Endometrium (tissue), 2 donors: ENCODE results near the gene CYP19A1.
"Not testable (repeated sequence)": the region's sequence is repeated elsewhere in the genome, so short reads cannot be mapped to it uniquely, and the experiment has no call there.

Experiments
- FAIRE-seq: peaks from 2 replicates; lab custom pipeline; 2012; peaks lifted over from hg19 to GRCh38; lab: Jason Lieb, UNC
- donor health status: control.
- donor health status: control.

CYP19A1 gene

DNA sequence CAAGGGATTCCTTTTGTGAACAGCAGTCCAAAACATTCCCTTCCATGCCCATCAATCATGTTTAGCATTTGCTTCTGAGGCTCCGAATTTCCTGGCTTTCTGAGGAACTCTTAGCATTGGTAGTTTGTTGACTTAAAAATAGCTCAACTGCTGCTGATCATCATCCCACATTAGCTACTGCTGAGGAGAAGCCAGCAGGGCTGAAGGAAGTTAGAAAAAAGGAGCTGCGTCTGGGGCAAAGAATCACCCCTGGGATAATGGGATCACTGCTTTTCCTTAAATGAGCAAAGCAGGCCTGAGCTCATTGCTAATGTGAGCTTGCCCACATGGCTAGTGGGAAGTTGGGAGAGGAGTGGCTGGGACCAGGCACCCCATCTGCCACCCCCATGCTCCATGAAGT lies 39.8 kb downstream of the CYP19A1 start:
- FAIRE-seq, result no peak

DNA sequence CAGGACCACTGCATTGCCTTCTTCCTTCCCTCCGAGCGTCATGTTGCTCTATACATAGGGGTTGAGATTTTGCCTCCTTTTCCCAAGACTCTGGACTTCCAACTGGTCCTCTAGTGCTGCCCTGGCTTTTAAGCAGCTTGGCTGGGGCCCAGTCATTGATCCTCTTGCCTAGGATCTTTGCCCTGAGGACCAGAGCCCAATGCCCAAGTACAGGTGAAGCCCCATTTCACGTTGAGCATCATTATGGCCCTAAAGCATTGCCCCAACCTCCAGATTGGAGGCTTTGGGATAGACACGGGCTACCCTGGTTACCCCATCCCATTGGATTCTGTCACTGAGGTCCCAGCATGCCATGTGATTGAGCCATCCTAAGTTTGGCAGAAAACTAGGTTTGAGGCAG lies 47.7 kb downstream of the CYP19A1 start:
- no peak for FAIRE-seq

DNA sequence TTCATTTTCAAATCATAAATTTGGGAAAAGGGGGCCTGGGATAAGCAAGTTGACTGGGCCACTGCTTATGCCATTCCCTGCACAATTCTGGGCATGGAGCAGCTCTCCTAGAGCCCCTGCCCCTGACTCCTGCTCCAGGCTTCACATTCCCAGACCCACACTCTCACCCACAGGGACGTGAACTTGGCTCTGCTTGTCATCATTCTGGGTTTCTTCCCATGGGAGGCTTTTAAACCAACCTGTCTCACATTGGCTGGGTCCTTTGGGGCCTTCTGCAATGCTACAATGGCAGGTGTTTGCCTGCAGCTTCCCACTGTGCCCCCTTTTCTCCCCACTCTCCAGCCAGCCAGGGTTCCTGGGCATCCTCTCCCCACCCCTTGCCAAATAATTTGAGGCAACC lies 49.1 kb downstream of the CYP19A1 start:
- FAIRE-seq, result no peak

DNA sequence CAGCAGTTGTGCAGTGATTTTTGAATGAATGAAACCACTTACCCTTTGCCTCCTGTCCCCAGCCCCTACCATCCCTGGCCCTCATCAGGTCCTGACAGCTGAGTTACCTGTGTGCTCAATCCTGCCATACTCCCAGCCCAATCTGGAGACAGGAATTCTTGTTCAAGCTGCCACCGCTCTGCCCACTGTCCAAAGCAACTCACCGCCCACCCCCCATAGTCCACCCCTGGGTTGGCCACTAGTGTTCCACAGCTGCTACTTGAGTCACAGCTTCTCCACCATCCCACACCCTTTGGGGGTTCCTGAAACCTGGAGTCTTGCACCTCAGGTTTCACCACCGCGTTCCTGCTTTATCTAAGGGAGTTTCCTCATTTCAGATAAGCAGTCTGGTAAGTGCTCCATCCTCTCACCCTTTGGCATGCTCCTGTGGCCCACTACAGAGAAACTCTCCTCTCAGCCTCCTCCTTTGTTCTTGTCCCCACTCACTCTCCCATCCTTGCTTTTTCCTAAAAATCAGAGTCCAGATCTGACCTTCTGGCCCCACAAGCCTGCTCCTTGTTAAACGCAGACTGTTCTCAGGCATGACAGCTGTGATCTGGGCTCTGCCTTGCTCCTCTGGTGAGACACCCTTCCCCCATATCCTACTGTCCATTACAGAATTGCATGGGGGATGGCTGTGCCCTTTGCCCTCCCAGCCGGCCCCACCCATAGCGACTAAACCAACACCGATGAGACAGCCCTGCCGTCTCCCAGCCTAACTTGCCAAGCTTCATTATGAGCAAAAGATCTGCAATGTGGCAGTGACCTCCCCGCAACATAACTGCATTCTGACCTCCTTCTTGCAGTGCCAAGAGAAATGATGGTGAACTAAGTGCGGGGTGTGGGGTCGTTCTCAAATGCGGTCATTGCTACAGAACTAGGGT lies 50.0 kb downstream of the CYP19A1 start:
- no peak for FAIRE-seq

DNA sequence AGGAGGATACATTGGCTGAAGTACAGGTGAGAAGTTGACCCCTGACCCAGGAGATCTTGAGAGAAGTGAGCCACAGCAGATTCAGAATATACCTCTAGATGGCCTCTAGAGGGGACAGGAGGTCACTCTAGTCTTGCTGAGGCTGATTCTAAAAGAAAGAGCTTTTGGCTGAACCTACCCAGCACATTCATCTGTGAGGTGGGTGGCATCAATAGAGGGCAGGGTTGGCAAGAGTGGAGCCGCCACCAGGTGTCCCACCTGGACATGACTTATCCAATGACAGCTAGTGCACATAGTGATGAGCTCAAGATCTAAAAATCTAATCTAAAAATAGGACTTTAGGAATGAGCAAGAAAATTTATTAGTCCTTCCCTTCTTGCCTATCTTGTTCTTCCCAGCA lies 51.6 kb downstream of the CYP19A1 start:
- FAIRE-seq, result no peak

DNA sequence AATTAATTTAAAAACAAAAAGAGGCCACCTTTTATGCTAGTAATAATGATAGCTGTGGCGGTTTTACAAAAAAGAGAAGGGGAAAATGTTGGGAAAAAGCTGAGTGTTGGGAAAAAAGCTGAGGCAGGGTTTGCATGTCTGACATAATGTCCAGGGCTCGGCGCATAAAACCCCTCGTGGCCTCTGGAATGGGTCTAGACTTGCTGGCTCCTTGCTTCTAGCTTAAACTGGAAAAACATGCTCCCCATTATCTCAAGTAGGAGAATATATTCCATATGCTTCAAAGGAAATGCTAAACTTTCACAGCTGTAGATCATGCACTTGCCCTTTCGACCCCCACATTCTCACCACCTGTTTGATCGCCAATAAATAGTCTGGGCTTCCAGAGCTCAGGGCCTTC lies 53.0 kb downstream of the CYP19A1 start:
- no peak for FAIRE-seq

DNA sequence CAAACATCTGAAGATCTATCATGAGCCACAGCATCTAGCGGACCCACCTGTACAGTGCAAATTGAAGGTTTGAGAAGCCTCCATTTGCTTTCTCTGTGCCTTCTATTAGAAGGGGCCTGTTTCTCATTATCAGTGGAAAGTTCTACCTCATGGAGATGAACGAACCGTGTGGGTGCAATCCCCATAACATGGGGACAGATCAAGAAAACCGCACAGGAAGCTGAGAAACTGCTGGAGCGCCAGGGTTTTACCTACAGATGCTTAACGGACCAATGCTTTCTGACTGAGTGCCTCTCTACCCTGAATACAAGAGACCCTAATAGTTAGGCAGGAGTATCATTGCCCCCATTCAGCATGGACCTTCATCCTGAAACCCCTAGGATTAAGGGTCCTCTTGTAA lies 53.5 kb downstream of the CYP19A1 start:
- FAIRE-seq, result no peak

DNA sequence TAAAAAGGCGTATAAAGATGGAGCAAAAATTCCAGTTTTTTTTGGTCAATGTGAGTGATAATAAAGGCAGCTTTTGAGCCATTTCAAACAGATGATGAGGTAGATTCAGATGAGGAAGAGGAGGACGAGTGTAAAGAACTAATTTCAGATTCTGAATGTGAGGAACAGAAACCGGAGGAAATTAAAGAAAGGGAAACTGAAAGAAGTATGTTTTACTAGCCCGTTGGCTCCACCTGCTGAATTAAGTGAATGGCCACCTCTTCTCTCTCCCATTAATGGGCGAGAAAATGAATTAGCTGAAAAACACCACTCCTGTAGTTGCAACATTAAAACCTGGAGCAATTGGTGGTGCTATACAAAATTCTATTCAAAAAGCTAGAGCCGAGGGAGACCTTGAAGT lies 55.4 kb downstream of the CYP19A1 start:
- FAIRE-seq, result no peak

DNA sequence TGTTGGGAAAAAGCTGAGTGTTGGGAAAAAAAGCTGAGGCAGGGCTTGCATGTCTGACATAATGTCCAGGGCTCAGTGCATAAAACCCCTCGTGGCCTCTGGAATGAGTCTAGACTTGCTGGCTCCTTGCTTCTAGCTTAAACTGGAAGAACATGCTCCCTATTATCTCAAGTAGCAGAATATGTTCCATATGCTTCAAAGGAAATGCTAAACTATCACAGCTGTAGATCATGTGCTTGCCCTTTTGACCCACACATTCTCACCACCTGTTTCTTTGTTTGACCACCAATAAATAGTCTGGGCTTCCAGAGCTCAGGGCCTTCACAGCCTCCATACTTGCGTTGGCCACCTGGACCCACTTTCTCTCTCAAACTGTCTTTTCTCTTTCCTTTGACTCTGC lies 56.2 kb downstream of the CYP19A1 start:
- not testable (repeated sequence) for FAIRE-seq

DNA sequence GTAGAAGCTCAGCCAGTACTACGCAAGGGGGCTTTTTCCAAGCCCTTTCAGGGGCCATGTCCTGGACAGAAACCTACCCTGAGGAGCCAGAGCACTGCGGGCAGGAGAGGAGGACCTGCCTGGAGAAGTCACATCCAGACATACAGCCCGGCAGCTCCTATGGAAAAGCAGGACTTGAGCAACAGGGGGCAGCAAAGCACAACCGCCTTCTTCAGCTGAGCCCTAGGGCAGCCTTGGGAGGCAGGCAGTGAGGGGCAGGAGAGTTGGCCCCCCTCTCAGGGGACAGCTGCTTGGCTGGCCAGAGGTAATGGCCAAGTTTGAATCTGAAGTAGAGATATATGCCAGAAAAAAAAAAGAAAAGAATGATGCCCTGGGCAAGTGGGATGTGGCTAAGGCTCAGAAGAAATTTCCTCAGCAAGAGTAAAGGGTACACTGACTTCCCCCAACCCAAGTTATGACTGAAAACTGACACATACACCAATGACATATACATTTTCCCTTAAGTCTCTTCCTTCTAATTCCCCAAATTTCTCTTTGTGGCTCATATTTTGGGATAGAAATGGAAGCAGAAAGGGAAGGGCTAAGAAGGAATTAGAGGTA lies 56.9 kb downstream of the CYP19A1 start:
- FAIRE-seq, result no peak

DNA sequence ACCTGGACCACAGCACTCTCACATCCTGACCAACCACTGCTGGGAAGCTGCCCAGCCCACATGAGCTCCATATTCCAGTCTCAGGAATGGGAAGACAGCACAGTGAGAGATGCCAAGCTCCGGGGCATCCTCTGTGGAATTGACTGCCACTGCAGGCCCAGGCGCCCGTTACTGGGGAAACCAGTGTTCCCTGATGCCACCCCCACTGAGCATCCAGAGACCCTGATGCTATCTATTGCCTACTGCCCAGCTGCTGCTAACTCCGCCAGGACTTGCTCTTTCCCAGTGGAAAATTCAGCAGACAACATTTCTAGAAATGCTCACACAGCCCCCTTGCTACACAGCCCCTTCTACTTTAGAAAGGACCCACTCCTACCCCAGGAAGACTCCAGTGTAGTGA lies 57.6 kb downstream of the CYP19A1 start:
- no peak for FAIRE-seq

DNA sequence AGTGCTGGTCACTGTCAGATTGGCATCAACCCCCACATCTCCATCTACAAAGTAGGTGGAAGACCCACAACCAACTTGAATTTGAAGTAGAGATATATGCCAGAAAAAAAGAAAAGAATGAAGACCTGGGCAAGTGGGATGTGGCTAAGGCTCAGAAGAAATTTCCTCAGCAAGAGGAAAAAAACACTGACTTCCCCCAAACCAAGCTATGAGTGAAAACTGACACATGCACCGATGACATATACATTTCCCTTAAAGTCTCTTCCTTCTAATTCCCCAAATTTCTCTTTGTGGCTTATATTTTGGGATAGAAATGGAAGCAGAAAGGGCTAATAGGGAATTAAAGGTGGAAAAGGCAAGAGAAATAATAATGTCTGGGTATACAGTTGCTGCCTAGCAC lies 59.0 kb downstream of the CYP19A1 start:
- no peak for FAIRE-seq

DNA sequence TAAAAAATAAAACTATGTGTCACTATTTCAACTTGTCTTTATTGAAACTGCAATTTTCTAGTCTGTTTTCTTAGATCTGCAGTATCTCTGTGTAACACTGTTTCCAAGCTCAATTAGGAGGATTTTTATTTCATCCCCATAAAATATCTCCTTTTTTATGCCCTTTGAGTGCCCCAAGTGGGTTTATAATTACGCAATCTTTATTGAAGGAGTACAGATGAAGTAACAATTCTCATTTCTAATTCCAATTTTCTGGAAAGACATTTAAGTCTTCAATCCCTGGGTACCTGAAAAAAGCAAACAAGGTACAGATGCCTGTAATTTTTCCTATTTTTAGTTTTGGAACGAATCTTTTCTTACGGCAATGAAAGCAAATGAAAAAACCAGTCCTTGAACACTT lies 61.3 kb downstream of the CYP19A1 start:
- no peak for FAIRE-seq

DNA sequence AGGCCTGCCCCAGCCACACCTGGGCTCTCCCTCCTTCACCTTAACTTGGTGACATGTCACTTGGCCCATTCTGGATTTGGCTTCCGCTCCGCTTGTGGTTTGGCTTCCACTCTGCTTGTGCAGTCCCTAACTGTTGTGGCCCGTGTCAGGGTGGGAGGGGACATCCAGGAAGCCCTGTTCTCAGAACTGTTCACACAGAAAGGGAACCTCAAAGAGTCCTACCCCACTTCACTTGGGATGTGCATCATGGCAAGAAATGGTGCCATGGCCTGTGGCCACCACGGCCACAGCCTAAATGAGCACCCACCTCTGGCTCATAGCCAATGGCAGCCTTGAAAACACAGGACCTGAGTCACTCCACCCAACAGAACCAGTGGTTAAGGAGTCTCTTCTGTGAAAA lies 63.4 kb downstream of the CYP19A1 start:
- no peak for FAIRE-seq

DNA sequence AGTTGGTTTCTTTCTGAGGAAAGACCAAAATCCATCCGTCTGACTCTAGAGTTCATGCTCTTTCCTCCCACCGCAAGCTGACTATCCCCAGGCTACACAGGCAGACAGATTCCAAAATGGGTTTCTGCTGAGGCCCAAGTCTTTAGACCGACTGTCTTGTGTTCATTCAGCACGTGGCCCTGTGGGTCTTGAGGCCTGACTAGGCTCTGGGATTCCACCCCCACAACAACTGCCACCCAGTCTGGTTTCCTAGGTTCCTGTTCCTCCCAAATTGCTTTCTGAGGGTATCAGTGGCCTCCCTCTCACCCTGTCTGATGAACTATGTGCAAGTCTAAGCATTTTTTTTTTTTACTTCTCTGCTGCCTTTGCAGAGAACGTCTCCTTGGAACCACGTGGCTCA lies 67.7 kb downstream of the CYP19A1 start:
- FAIRE-seq, result no peak

DNA sequence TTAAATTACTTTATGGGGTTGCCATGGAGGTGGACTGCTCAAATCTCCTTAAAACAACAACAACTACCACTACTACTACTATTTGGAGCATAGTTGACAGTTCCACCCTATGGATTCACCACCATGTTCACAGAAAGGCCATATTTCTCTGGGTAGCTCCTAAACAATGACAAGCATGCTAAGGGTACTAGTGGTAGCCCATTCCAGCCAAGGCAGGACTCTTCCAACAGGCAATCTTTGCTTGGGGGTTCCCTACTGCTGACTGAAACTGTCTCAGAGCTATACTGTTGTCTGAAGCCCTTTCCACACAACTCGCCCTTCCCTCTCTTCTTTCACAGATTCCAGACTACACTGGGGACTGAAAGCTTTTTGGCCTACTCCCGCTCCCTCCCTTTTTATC lies 68.9 kb downstream of the CYP19A1 start:
- FAIRE-seq, result no peak

DNA sequence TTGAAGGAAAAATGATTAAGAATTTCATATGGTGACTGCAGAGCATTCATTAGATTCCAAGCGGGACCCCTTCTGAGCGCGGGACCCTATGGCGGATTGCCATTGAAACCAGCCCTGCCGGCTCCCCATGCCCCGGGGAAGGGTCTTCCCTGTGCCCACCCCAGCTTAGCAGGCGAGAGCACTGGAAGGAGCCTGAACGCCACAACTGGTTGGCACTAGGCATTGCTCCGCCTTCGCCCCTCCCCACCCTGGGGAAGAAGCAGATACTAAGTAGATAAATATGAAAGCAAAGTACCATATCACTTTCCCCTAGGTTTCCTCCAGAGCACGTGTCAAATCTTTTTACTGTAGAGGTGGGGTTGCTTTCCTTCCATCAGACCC lies 70.7 kb downstream of the CYP19A1 start:
- FAIRE-seq, result no peak

DNA sequence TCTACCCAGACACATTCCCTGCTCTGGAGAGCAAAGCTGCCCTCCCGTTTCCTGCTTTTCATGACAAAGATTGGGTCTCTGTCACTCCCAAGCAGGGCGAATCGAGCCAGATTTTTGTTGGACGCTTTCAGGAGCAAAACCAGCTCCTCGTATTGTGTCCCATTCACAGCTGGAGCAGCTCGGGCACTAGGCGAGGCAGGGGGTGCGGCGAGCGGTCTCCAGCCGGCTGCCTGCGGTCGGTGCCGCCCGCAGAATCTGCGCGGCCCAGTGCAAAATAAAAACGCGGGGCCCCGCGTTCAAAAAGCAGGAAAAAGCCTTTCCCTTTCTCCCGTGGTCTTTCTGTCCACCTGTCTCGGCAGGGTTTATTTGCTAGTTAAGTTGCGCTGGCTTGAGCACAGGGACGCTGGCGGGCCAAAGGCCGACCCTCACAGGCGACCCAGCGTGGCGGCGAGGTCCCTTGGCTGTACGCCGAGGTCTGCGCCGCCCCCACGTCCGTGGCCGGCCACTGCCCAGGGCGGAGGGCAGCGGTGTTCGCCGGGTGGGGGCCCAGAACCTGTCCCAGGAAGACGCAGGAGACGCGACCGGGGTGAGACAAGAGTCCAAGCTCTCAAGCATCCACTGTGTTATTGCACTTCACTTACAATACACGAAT lies 71.2 kb downstream of the CYP19A1 start:
- no peak for FAIRE-seq

DNA sequence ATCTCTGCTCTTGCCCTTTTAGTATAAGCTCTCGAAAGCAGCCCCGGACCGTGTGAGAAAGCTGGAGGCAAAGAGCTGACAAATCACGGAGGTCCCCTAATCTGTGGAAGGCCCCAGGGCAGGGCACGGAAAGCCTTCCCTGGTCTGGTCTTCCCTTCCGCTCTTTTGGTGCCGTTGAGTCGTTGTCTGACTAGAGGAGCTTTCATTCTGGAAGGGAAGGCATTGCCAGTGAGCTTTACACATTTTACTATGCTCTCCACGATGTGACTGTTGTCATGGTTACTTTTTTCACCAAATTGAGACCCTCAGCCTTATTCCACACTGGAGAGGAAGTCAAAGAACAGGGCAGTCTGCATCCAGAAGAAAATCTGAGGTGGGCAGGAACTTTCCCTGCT lies 71.7 kb downstream of the CYP19A1 start:
- FAIRE-seq, result no peak

DNA sequence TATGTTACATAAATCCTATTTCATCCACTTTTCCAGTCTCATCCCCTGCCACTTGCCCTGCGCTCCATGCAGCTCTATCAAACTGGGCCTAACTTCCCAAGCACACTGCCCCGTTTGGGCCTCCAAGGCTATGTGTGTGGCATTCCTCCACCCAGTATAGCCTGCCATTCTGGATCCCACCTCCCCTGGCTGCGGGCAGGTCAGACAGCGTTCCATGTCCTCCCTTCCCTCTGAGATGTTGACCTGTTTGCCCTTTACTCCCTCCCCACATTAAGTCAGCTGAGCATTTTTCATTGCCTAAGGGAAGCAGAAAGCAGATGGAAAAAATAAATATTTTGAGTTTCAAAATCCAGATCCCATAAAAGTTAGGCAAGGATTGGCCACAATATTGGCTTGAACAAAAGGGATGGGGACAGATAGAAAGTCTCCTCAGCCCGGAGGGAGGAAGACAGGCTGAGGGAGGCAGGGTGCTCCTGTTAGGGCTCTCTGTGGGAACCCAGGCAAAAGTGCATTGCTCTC lies 73.3 kb downstream of the CYP19A1 start:
- peak; percentile 97 for FAIRE-seq

DNA sequence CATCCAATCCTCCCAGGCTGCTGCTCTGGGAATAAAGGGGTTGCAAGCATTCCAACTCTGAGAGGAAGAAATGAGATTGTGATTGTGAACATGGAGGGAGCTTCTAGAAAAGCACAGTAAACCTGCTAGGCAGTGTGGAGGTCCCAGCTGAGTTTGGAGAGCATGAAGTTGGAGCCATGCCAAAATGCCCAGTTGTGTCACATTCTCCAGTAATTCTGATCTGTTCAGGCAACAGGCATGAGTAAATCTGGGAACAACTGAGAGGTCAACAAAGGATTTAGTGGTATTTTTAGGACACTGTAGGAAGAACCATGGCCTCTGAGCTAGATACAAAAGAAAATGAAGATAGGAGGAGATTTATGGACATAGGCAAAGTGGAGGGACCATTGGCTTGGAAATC lies 74.7 kb downstream of the CYP19A1 start:
- no peak for FAIRE-seq

DNA sequence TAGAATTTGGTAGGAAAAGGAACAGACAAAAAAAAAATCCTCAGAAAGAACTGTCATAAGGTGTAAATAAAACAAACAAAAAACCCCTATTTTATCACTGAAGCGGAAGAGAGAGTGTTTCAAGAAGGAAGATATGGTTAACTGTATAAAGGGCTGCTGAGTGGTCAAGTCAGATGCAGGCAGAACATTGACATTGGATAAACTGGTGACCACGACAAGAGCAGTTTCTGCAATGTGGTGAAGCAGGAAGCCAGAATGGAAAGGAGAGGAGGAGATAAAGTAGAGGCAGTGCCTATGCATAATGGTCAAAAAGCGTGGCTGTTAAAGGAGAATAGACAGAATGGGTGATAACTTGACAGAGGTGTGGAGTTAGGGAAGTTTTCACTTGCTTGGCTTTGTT lies 75.3 kb downstream of the CYP19A1 start:
- FAIRE-seq, result no peak

DNA sequence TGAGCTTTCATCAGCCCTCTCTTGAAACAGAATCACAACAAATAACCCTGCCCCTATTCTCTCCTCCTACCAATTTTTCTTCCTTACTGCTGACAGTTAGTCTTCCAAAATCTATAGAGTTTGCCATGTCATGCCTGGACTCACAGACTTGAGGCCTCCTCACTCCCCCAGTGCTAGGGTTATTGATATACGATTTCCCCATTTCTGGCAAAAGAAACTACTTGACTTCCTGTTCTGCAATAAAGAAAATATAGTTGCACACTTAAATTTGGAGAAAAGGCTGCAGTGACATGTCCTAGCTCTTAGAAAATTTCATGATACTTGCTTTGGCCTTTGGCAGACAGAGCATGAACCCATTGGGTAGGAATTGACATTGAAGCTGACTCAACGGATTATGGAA lies 75.9 kb downstream of the CYP19A1 start:
- FAIRE-seq, result no peak
